Stimulated activated naive CD8-positive, alpha-beta T cell treated with anti-CD3 and anti-CD28 coated beads, Interleukin-15, amount 100 ng/mL, for 72 hours (primary cell): Measurements from ENCODE around the gene TTC28.

ENCODE experiments used
- ATAC-seq: fragments of 150-1000 bp; cut with Tn5 transposase; 2 replicates; pipeline ENCODE4 v1.10.0; 2021; ENCODE audit warnings: mild to moderate bottlenecking, moderate library complexity
- DNase-seq, 2 donors: peaks; one replicate each; pipeline ENCODE4 v3.0.0; 2021 to 2022
- H3K27ac Mint-ChIP-seq, 2 donors: one replicate each; pipeline ENCODE4 v1.8.0; 2022; ENCODE audit warnings: mild to moderate bottlenecking in 2 of 2, mixed read lengths in 2 of 2, moderate library complexity in 2 of 2
- H3K27me3 Mint-ChIP-seq: one replicate; pipeline ENCODE4 v1.8.0; 2022; ENCODE audit warnings: mixed read lengths
- H3K4me1 Mint-ChIP-seq: one replicate; pipeline ENCODE4 v1.8.0; 2022; ENCODE audit warnings: mild to moderate bottlenecking, mixed read lengths
- H3K4me3 Mint-ChIP-seq, 2 donors: one replicate each; pipeline ENCODE4 v1.8.0; 2022; ENCODE audit warnings: mild to moderate bottlenecking in 2 of 2, mixed read lengths in 2 of 2, moderate library complexity in 1 of 2
- H3K9me3 Mint-ChIP-seq, 2 donors: one replicate each; pipeline ENCODE4 v1.8.0; 2022; ENCODE audit warnings: mixed read lengths in 2 of 2

TTC28 gene

DNA sequence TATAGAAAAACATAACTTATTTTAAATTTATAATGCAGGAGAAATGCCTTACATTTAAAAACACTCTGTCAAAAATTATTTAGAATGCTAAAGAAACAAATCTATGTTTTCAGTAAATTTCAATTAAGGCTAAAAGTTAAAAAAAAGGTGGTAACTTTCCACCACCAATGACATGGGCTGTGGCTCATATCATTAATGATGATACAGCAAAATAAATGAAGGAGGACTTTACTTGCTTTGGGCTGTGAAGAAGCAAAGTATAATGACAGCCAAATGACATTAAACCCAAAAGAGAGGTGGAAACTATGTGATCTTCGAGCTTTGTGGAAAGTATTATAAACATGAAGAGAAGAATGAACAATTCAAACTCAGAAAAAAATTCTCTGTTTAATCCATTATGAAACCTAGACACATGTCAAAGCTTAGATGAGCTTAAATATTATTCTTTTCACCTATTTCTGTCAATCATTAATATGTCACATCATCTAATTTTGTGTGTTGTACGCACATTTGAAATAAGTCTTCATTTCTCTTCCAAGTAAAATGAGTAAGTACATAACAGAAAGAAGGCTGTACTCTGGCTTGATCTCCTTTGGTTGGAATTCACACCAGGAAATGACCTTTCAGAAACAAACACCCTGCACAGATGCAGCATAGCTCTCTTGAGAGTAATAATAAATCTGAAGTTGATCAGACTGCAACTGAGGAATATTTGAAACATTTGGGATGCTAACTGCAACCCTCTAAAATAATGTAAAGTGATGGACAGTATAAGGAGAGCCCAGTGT is 265.8 kb downstream of the TTC28 start:
- H3K9me3 Mint-ChIP-seq = no peaks in the 10 kb centered on the region
- H3K4me3 Mint-ChIP-seq = no peak overlapping the region
- H3K27me3 Mint-ChIP-seq = no peaks in the 10 kb centered on the region
- H3K27ac Mint-ChIP-seq = no peak overlapping the region
- H3K4me1 Mint-ChIP-seq = peaks cover 7% of the 10 kb centered on the region
- DNase-seq = no peak
- no peak for ATAC-seq

DNA sequence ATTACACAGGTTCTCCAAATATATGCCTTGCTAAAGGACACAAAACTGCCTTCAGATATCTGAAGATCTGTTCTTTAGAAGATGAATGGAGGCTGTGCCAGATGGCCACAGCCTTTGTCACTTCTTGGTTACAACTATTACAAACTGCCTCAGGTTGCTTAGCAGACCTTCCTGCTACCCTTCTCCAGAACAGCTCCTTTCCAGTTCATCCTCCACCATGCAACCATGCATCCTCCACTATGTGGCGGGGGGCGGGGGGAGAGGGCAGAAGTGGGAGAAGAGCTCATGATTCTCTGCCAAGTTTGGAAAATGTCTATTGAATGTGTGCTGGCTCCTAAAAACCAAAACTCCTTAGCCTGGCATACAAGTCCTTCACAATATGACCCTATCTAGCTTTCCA is 267.5 kb downstream of the TTC28 start:
- peaks cover 7% of the 10 kb centered on the region for H3K4me1 Mint-ChIP-seq

DNA sequence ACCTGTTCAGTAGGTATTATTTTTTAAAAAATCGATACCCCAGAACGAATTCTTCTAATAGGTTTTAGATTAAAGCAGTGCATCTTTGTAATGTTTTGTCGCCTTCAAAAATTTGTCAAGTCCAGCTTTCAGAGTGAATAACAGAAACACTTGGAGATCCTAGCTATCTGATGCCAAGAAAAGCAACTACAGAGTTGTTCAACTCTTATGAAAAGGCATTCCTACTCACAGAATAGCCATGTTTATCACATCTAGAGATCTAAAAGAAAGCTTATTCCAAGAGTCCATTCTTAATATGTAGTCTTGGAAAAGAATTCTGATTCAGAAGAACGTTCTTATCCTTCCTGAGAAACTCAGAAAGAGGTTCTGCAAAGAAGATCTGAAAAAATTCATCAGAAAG is 268.5 kb downstream of the TTC28 start:
- Mint-ChIP-seq H3K4me1 (peaks cover 7% of the 10 kb centered on the region), H3K9me3 (no peaks in the 10 kb centered on the region), H3K27ac (no peak overlapping the region), H3K4me3 (no peak overlapping the region), H3K27me3 (no peaks in the 10 kb centered on the region)
- DNase-seq (no peak), ATAC-seq (no peak)

More for the DNA sequence above, 267.5 kb downstream of the TTC28 start:
- no peaks in the 10 kb centered on the region for H3K27me3 Mint-ChIP-seq
- no peaks in the 10 kb centered on the region for H3K9me3 Mint-ChIP-seq
- no peak overlapping the region for H3K4me3 Mint-ChIP-seq
- no peak overlapping the region for H3K27ac Mint-ChIP-seq
- DNase-seq (no peak), ATAC-seq (no peak)

DNA sequence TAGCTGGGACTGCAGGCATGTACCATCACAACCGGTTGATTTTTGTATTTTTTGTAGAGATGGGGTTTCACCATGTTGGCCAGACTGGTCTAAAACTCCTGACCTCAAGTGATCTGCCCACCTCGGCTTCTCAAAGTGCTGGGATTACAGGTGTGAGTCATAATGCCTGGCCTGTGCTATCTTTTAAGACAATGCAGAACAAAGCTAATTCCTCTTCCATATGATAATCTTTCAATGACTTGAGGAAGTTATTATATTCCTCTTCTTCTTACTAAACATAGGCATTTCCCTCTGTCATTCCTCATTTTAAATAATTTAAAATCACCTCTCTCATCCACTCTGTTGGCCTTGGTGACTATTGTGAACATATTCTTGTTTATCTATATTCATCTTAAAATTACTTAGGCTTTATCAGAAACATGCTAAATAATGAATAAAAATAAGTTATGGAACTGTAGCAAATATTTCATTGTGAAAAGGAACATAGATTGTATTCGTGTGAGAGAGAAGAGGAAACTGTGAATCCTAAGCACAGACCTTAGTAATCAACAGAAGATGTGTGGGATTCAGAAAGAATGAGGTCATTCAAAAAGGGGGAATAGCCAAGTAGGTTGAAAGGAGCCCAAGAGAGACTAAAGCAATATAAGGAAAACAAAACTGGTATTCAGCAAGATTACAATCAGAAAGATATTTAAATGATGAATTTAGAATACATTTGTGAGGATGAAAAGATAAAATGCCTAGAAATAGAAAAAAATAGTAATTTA is 269.4 kb downstream of the TTC28 start:
- Mint-ChIP-seq H3K27ac (no peak overlapping the region), H3K27me3 (no peaks in the 10 kb centered on the region), H3K4me3 (no peak overlapping the region), H3K4me1 (peaks cover 7% of the 10 kb centered on the region), H3K9me3 (no peaks in the 10 kb centered on the region)
- no peak for DNase-seq
- no peak for ATAC-seq

DNA sequence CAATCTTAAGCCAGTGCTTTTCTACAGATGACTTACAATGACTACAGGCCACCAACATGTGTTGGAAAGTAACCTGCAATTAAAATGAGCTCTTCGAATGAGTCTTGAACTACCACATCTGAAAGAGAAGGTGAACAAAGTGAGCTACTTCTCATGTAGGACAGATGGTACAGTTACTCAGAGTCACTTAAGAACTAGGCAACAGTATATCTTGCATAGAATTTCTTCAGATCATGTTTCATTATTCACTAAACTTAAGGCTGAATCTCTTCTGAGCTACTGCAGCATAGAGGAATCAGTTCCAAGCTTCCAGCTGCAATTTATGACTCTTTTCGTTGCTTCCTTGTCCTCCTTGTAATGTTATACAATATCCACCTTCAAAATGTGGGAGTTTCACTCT is 270.9 kb downstream of the TTC28 start:
- no peak for DNase-seq
- ATAC-seq = no peak
- Mint-ChIP-seq H3K9me3 (peaks cover 0 to 5% of the 10 kb centered on the region in 2 donors), H3K4me1 (peaks cover 7% of the 10 kb centered on the region), H3K4me3 (no peak overlapping the region), H3K27me3 (no peaks in the 10 kb centered on the region), H3K27ac (no peak overlapping the region)

DNA sequence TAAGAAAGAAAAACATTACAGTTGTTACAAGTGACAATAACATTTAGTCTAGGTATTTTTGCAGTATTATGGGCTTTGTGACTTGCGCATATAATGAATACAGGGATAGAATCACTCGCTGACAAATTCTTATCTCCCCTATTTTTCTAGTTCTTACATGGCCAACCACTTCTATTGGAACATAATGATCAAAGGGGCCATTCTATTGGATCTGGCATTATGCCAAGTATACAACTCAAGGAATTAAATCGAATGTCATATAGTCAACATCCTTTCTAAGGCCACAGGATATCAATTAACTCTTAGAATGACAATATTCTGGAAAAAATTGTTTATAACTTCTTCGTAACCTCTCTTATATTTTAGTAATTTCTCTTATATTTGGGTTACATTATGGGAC is 272.0 kb downstream of the TTC28 start:
- Mint-ChIP-seq H3K4me3 (no peak overlapping the region), H3K4me1 (peaks cover 7% of the 10 kb centered on the region), H3K27ac (no peak overlapping the region), H3K9me3 (peaks cover 0 to 5% of the 10 kb centered on the region in 2 donors), H3K27me3 (no peaks in the 10 kb centered on the region)
- ATAC-seq (no peak), DNase-seq (no peak)

DNA sequence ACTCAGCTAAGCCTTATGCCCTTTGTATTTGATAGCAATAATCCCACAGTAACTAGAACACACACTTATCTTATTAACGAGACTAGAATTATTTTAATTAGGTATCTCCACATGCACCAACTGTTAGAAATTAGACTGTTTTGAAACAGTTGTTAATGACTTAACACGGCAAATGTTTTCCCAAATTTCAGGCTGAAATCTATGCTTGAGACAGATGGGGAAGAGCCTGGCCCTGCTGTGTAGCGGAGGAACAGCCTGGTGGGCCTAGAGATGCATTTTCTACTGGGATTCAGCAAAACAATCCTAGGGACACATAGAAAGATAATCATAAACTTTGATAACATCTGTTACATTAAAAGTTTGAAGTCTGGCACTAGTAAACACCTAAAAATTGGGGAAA is 273.4 kb downstream of the TTC28 start:
- H3K4me3 Mint-ChIP-seq = no peak overlapping the region
- peaks cover 0 to 5% of the 10 kb centered on the region in 2 donors for H3K9me3 Mint-ChIP-seq
- peaks cover 7% of the 10 kb centered on the region for H3K4me1 Mint-ChIP-seq
- DNase-seq = no peak
- H3K27me3 Mint-ChIP-seq = no peaks in the 10 kb centered on the region
- no peak overlapping the region for H3K27ac Mint-ChIP-seq
- ATAC-seq = no peak

DNA sequence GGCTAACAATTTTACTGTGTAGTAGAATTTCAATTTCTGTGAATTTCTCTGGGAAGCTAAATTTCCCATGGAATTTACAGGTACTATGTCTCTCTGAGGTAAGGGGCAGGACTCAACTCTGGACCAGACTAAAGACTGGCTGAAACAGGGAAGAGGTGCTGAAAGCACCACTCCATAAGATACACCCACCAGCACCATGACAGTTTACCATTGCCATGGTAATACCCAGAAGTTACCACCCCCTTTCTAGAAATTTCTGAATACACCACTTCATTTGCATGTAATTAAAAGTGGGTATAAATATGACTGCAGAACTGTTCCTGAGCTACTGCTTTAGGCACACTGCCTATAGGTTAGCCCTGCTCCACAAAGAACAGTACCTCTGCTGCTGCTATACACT is 274.1 kb downstream of the TTC28 start:
- DNase-seq (no peak), ATAC-seq (peak; percentile 46)
- Mint-ChIP-seq H3K4me3 (no peak overlapping the region), H3K4me1 (peaks cover 6% of the 10 kb centered on the region), H3K27me3 (no peaks in the 10 kb centered on the region), H3K9me3 (peaks cover 0 to 5% of the 10 kb centered on the region in 2 donors), H3K27ac (peak overlapping the region in 1 of 2 donors; percentile 26)

DNA sequence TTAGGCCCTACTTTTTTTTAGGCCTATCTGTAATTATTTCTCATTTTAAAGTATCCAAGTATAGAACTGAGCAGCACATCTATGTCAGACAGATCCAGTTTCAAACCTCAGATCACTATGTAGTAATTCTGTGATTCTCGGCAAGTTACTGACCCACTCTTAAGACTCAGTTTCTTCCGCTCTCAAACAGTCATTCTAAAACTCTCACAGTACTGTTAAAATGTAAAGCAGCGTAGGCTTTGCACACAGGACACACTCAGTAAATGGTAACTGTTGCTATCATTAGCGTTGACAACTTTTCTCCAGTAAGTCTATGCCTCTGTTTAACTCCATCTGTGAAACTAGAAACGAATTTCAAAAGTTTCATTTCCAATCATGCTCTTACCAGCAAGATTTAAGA is 277.1 kb downstream of the TTC28 start:
- Mint-ChIP-seq H3K4me1 (peaks cover 8% of the 10 kb centered on the region), H3K4me3 (peak overlapping the region in 1 of 2 donors; percentile 23), H3K27me3 (no peaks in the 10 kb centered on the region), H3K9me3 (peaks cover 0 to 5% of the 10 kb centered on the region in 2 donors), H3K27ac (peak overlapping the region in 1 of 2 donors; percentile 88)
- DNase-seq = no peak
- peak; percentile 91 for ATAC-seq

DNA sequence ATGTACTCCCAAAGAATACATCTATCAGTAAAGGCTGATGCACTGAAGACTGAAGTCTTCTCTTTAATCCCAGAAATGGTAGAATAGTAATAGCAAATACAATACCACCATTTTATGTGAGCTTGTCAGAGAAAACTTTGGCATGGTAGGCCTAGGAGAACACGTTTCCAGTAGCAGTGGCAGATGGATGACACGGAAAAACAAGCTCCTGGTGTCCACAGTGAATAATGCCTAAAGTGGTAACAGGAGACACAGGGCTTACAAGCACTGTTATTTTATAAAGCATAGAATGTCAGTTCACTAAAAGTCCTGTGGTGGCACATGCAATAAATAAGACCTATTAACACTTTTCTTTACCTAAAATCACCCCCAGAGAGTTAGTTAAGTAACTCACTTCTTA is 277.6 kb downstream of the TTC28 start:
- no peak for DNase-seq
- Mint-ChIP-seq H3K27ac (peak overlapping the region in 1 of 2 donors; percentile 88), H3K4me3 (peak overlapping the region in 1 of 2 donors; percentile 23), H3K27me3 (no peaks in the 10 kb centered on the region), H3K4me1 (peaks cover 8% of the 10 kb centered on the region), H3K9me3 (peaks cover 0 to 5% of the 10 kb centered on the region in 2 donors)
- no peak for ATAC-seq

DNA sequence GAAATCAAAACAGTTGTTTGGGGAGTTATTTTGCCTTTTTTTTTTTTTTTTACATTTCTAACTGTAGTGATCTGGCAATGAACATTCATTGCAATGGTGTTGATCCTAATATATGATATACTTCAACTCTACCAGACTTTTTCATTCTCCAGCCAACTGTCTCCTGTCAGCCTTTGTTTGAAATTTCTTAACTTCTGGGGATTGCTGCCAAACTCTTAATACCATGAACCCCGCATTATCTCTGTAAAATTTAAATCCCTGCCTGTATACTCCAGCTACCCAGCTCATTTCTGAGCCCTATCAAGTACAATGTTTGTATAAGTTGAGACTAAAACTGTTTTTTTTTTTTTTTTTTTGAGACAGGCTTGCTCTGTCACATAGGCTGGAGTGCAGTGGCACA is 280.7 kb downstream of the TTC28 start:
- Mint-ChIP-seq H3K4me3 (no peak overlapping the region), H3K27me3 (no peaks in the 10 kb centered on the region), H3K4me1 (peaks cover 34% of the 10 kb centered on the region), H3K9me3 (no peaks in the 10 kb centered on the region), H3K27ac (peak overlapping the region in 1 of 2 donors; percentile 14)
- DNase-seq = no peak
- ATAC-seq = no peak

DNA sequence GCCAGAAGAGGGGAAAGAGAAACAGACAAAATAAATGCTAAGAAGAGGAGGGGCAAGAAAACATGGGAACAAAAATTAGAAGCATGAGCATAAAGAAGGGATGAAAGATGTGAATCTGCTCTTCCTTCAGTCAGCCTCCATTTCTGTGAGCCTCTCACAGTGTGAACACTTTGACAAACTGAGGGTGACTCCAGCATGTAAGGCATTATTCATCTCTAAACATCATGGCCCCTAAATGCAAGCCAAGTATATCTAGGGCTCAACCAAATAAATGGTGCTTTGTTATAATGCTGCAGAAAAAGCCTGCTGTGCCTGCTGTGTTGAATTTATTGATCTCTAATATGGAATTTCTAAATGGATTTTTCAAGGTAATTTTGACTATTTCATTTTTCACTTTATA is 281.3 kb downstream of the TTC28 start:
- H3K27ac Mint-ChIP-seq = peak overlapping the region in 1 of 2 donors; percentile 47
- H3K4me1 Mint-ChIP-seq = peaks cover 34% of the 10 kb centered on the region
- H3K9me3 Mint-ChIP-seq = no peaks in the 10 kb centered on the region
- no peak for DNase-seq
- H3K4me3 Mint-ChIP-seq = no peak overlapping the region
- no peaks in the 10 kb centered on the region for H3K27me3 Mint-ChIP-seq
- no peak for ATAC-seq

DNA sequence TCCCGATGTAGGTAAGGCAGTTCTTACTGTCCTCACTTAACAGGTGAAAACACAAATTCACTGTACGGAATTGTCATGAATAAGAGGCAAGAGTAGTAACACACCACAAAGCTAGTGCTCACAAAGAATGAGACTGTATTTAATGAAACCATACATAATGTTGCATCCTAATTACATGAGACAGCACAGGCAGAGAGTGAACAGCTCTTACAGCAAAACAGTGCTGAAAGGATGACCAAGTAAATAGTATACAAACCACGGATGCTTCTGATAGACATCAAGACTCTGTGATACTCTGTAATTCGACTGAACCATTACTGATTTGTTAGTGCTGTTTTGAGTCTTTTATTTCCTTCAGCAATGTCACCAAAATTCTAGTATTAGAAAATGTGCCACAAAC is 282.3 kb downstream of the TTC28 start:
- no peak overlapping the region for H3K4me3 Mint-ChIP-seq
- peak; percentile 46 for ATAC-seq

DNA sequence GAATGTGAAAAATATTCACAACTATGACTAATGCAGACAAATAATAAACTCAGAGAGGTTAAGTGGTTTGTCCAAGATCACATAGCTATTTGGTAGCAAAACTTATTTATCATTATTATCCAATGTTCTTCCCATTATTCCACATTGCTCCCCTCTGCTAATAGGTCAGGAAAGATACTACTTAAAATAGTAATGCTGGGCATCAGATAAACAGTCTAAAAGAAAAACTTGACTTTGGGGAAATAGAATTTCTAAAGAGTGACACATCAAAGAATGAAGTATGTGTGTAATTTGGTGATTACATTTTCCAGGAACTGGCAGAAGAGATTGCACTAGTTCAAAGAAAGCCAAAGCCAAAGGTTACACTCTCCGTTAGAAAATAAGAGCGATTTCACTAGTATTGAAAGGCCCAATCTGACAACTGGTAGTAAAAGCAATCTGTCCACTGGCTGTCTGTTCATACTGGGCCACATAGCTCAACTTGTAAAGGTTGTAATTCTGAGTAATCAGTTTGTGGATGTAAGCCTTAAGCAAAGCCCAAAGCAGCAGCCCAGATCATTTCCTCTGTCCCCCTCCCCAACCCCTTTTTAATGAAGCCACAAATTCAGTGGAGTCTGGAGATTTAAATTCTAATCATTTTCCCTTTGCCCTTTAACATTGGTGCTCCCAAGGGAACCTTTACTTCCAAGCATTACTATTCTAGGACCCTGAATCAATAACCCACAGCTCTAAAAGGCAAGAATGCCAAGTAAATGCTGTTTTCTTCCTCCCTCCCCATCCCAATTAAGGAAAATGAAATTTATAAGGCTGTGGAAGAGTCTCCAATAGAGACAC is 283.5 kb downstream of the TTC28 start:
- peak; percentile 9 to 19 for DNase-seq
- Mint-ChIP-seq H3K9me3 (peaks cover 5 to 7% of the 10 kb centered on the region in 2 donors), H3K4me1 (peaks cover 34% of the 10 kb centered on the region), H3K4me3 (peak overlapping the region; percentile 2 to 63), H3K27ac (peak overlapping the region; percentile 60 to 93), H3K27me3 (no peaks in the 10 kb centered on the region)
- ATAC-seq = peak; percentile 96

More for the DNA sequence above, 282.3 kb downstream of the TTC28 start:
- peak overlapping the region in 1 of 2 donors; percentile 15 for H3K27ac Mint-ChIP-seq
- peaks cover 34% of the 10 kb centered on the region for H3K4me1 Mint-ChIP-seq
- DNase-seq = no peak
- H3K9me3 Mint-ChIP-seq = no peaks in the 10 kb centered on the region
- no peaks in the 10 kb centered on the region for H3K27me3 Mint-ChIP-seq

DNA sequence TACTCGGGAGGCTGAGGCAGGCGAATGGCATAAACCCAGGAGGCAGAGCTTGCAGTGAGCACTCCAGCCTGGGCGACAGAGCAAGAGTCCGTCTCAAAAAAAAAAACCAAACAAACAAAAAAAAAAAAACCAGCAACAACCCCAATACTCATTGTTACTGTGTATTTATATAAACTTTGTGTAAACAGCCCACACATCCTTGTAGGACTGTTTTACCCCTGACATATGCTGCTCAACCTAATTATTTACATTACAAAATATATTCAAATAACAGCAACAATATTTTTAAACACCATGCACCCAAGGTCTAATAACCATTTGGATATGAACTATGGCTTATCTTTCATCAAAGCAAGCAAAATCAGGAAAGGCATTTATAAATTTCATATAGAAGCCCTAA is 284.1 kb downstream of the TTC28 start:
- Mint-ChIP-seq H3K27me3 (no peaks in the 10 kb centered on the region), H3K27ac (peak overlapping the region in 1 of 2 donors; percentile 60), H3K4me1 (peaks cover 34% of the 10 kb centered on the region), H3K4me3 (peak overlapping the region in 1 of 2 donors; percentile 63), H3K9me3 (peaks cover 5 to 7% of the 10 kb centered on the region in 2 donors)
- ATAC-seq (no peak), DNase-seq (no peak)
